GM19043 (cell line): ENCODE measurements around the gene DNAJA2.

ENCODE experiments used
- ATAC-seq: cut with Tn5 transposase; IDR thresholded peaks from one replicate; pipeline ENCODE4 v1.9.1; 2021; ENCODE audit warnings: low read depth; ENCODE audit not compliant: unreplicated experiment

The DNAJA2 gene

DNA sequence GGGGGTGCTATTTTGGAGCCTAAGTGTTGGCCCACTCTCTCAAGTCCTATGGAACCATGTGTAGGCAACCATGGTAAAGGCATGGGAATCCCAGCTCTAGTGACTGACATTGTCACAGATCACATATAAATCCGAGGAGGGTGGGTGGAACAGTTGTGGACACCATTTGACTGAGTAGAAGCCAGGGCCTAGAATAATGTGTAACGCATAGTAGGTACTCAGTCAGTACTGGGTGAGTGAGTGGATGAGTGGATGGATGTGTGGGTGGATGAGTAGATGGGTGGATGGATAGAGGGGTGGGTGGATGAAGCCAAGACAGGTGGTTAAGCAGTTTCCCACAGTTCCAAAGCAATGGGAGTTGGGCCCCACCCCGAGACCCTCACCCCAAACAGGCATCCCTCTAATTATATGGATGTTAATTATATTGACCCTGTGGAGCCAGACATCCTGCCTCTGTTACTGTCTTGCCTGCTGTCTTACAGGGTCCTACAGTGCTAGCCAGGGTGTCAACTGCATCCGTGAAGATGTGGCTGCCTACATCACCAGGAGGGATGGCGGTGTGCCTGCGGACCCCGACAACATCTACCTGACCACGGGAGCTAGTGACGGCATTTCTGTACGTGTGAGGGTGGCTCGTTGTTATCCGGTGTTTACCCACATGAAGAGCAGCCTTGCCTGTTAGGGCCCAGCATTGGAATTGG, 67.0 kb downstream of the DNAJA2 start:
- no peak for ATAC-seq
